DOHH2 (cell line): ENCODE measurements around the gene ATAD2B.

Experiments
- H3F3A ChIP-seq: fragments of 200-600 bp; sonication (generic), shearing (Covaris generic); 2 replicates; pipeline ENCODE4 v1.6.0; 2016; ENCODE audit warnings: antibody characterized with exemption, mild to moderate bottlenecking; ENCODE audit not compliant: control insufficient read depth, insufficient read depth
- H3K27ac ChIP-seq: fragments of 200-600 bp; sonication (generic); 2 replicates; pipeline ENCODE4 v1.5.1; 2014; ENCODE audit warnings: low read depth, mild to moderate bottlenecking, low read length, moderate library complexity
- H3K27me3 ChIP-seq: fragments of 200-600 bp; sonication (generic); 2 replicates; pipeline ENCODE4 v1.6.1; 2014; ENCODE audit warnings: mild to moderate bottlenecking, low read length, mixed read lengths; ENCODE audit not compliant: control insufficient read depth
- H3K36me3 ChIP-seq: fragments of 200-600 bp; sonication (generic); 2 replicates; pipeline ENCODE4 v1.6.1; 2014; ENCODE audit warnings: mild to moderate bottlenecking, low read length, moderate library complexity, mixed read lengths; ENCODE audit not compliant: control insufficient read depth
- H3K4me1 ChIP-seq: fragments of 200-600 bp; sonication (generic); 2 replicates; pipeline ENCODE4 v1.6.1; 2014; ENCODE audit warnings: mild to moderate bottlenecking, low read length, mixed read lengths; ENCODE audit not compliant: control insufficient read depth
- H3K4me2 ChIP-seq: fragments of 200-600 bp; sonication (generic); 2 replicates; pipeline ENCODE4 v1.6.0; 2014; ENCODE audit warnings: mild to moderate bottlenecking, low read length, moderate library complexity
- H3K4me3 ChIP-seq: fragments of 200-600 bp; sonication (generic); 2 replicates; pipeline ENCODE4 v1.5.1; 2014; ENCODE audit warnings: mild to moderate bottlenecking, low read length, mixed read lengths
- H3K79me2 ChIP-seq: fragments of 200-600 bp; sonication (generic); 2 replicates; pipeline ENCODE4 v1.6.1; 2014; ENCODE audit warnings: mild to moderate bottlenecking, low read length, mixed read lengths; ENCODE audit not compliant: control insufficient read depth
- H3K9me2 ChIP-seq: fragments of 200-600 bp; sonication (generic); replicated peaks from 2 replicates; pipeline ENCODE4 v1.6.1; 2014; ENCODE audit warnings: mild to moderate bottlenecking, low read length, mixed read lengths; ENCODE audit not compliant: control insufficient read depth
- H3K9me3 ChIP-seq: fragments of 200-600 bp; sonication (generic); 2 replicates; pipeline ENCODE4 v1.6.1; 2014; ENCODE audit warnings: antibody characterized with exemption, low read length, mixed read lengths; ENCODE audit not compliant: control insufficient read depth, insufficient read depth
- H4K20me1 ChIP-seq: fragments of 200-600 bp; sonication (generic); 2 replicates; pipeline ENCODE4 v1.6.0; 2014; ENCODE audit warnings: low read depth, mild to moderate bottlenecking, antibody characterized with exemption, low read length, moderate library complexity; ENCODE audit not compliant: control insufficient read depth, insufficient read depth
- CTCF ChIP-seq: fragments of 200-600 bp; sonication (generic); IDR thresholded peaks from one replicate; pipeline ENCODE4 v1.5.1; 2014; ENCODE audit warnings: antibody characterized with exemption, mild to moderate bottlenecking, low read depth, low read length; ENCODE audit not compliant: poor library complexity, severe bottlenecking
- EZH2phosphoT487 ChIP-seq: fragments of 200-600 bp; sonication (generic); IDR thresholded peaks from 2 replicates; pipeline ENCODE4 v1.6.1; 2017; ENCODE audit warnings: borderline replicate concordance, mild to moderate bottlenecking, antibody characterized with exemption, low read length, moderate library complexity, mixed read lengths

The ATAD2B gene

GRCh38 chr2:23760736-23761135 lies 166.2 kb downstream of the ATAD2B start:
- Histone ChIP-seq H3K9me3 (no peaks in the 10 kb centered on the region), H3K27me3 (no peaks in the 10 kb centered on the region), H3K36me3 (peaks cover 22% of the 10 kb centered on the region), H3F3A (no peaks in the 10 kb centered on the region), H3K4me2 (no peak overlapping the region), H3K9me2 (no peaks in the 10 kb centered on the region), H3K27ac (no peak overlapping the region), H4K20me1 (no peaks in the 10 kb centered on the region), H3K4me1 (no peaks in the 10 kb centered on the region), H3K79me2 (no peaks in the 10 kb centered on the region), H3K4me3 (no peak overlapping the region)
- TF ChIP-seq CTCF (peak; percentile 6), EZH2phosphoT487 (no peak)

- peaks cover 28% of the 10 kb centered on the region for H3K36me3 ChIP-seq
- no peaks in the 10 kb centered on the region for H4K20me1 ChIP-seq
- H3K4me1 ChIP-seq: no peaks in the 10 kb centered on the region
- no peaks in the 10 kb centered on the region for H3K9me3 ChIP-seq
- H3F3A ChIP-seq: no peaks in the 10 kb centered on the region
- no peak overlapping the region for H3K4me3 ChIP-seq
- H3K4me2 ChIP-seq: no peak overlapping the region
- no peak for TF ChIP-seq EZH2phosphoT487
- no peak for TF ChIP-seq CTCF
- H3K9me2 ChIP-seq: no peaks in the 10 kb centered on the region
- H3K27me3 ChIP-seq: no peaks in the 10 kb centered on the region
- H3K79me2 ChIP-seq: no peaks in the 10 kb centered on the region
- no peak overlapping the region for H3K27ac ChIP-seq
Measured at GRCh38 chr2:23757686-23758433, 169.1 kb downstream of the ATAD2B start.

DNA sequence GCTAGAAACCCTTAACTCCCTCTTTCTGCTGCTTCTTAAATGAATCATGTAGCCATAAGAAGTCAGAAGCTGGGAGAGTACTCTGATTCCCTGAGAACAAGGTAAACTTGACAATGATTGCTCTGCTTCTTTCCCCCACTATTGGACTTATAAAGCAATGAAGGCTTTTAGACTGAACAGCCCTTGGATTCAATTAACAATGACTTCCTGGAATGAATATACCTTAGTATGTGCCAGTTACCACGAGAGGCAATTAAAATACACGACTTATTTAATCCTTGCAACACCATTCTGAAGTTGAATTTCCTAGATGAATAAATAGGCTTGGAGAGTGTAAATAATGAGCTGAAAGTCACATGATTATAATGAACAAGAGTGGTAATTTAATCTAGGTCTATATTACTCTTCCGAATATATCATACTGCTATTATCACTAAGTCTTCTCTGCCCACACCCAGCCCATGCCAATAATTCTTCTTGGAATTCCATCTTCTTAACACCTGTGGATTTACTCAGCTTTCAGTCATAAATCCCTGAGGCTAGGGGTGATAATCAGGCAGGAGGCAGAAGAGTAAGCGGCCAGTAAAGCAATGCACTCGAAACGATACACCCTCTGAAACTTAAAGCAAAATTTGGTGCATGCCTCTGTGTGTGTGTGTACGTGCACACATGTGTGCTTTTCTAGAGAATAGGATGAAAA lies 170.2 kb downstream of the ATAD2B start:
- Histone ChIP-seq H4K20me1 (no peaks in the 10 kb centered on the region), H3K79me2 (no peaks in the 10 kb centered on the region), H3K4me2 (no peak overlapping the region), H3K4me1 (no peaks in the 10 kb centered on the region), H3K27ac (no peak overlapping the region), H3K36me3 (peaks cover 31% of the 10 kb centered on the region), H3F3A (no peaks in the 10 kb centered on the region), H3K9me2 (no peaks in the 10 kb centered on the region), H3K4me3 (no peak overlapping the region), H3K27me3 (no peaks in the 10 kb centered on the region), H3K9me3 (no peaks in the 10 kb centered on the region)
- TF ChIP-seq EZH2phosphoT487 (no peak), CTCF (no peak)
